Fibroblast of villous mesenchyme (primary cell): ENCODE results near the gene UNC5C. TPM values are rescaled to one million over a fixed set of nuclear protein-coding genes. Genes with fewer than 3 reads are reported as not detected.
"Not testable (repeated sequence)": the region's sequence is repeated elsewhere in the genome, so short reads cannot be mapped to it uniquely, and the experiment has no call there.

Experiments used
- DNase-seq: peaks from one replicate; pipeline ENCODE4 v3.0.0-alpha.2; 2010; ENCODE audit warnings: low read depth
- H3K4me3 ChIP-seq: 2 replicates; pipeline ENCODE4 v1.5.1; 2011; ENCODE audit warnings: low read depth, mild to moderate bottlenecking, low read length
- total RNA-seq: library from RNA; depleted of rRNA; stranded (reverse); fragments of >200 nt; gene quantifications from 2 replicates; pipeline ENCODE4 v1.2.3, GENCODE V29; 2012
- TF ChIP-seq, protein P1 (sequence below): IDR thresholded peaks from 2 replicates; pipeline ENCODE4 v1.5.1; 2012; ENCODE audit warnings: low read depth, mild to moderate bottlenecking, low read length; ENCODE audit not compliant: insufficient read depth

Gene UNC5C
- total RNA-seq, 1 donor: 0.43 TPM

GRCh38 chr4:95181243-95181995 is 367.4 kb downstream of the UNC5C start:
- TF ChIP-seq, protein P1, sequence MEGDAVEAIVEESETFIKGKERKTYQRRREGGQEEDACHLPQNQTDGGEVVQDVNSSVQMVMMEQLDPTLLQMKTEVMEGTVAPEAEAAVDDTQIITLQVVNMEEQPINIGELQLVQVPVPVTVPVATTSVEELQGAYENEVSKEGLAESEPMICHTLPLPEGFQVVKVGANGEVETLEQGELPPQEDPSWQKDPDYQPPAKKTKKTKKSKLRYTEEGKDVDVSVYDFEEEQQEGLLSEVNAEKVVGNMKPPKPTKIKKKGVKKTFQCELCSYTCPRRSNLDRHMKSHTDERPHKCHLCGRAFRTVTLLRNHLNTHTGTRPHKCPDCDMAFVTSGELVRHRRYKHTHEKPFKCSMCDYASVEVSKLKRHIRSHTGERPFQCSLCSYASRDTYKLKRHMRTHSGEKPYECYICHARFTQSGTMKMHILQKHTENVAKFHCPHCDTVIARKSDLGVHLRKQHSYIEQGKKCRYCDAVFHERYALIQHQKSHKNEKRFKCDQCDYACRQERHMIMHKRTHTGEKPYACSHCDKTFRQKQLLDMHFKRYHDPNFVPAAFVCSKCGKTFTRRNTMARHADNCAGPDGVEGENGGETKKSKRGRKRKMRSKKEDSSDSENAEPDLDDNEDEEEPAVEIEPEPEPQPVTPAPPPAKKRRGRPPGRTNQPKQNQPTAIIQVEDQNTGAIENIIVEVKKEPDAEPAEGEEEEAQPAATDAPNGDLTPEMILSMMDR: no peak
- no peak for DNase-seq

GRCh38 chr4:95180531-95181242 is 368.1 kb downstream of the UNC5C start:
- H3K4me3 ChIP-seq: no peak overlapping the region
- DNase-seq: no peak
- TF ChIP-seq, protein P1: no peak

More at GRCh38 chr4:95181243-95181995, 367.4 kb downstream of the UNC5C start:
- no peak overlapping the region for H3K4me3 ChIP-seq

DNA sequence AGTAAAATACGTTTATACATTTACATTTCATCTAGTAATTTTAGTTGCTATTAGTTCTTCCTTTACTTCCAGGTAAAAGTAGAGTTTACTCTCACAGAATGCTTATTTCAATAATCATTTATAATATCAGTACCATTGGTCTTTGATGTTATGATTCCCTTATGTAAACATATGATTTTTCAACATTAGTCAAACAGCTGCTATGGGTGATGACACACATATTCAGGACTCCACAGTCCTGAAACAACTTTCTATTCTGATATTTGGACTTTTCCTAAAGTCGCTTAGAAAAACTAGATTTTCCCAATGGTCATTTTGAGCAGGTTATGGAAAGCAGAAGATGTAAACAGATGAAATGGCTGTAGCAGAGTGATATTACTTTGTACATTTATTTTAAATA is 369.8 kb downstream of the UNC5C start:
- TF ChIP-seq, protein P1: no peak
- H3K4me3 ChIP-seq: no peak overlapping the region
- no peak for DNase-seq

DNA sequence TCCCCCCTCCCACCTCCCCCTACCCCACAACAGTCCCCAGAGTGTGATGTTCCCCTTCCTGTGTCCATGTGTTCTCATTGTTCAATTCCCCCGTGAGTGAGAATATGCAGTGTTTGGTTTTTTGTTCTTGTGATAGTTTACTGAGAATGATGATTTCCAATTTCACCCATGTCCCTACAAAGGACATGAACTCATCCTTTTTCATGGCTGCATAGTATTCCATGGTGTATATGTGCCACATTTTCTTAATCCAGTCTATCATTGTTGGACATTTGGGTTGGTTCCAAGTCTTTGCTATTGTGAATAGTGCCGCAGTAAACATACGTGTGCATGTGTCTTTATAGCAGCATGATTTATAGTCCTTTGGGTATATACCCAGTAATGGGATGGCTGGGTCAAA is 377.4 kb downstream of the UNC5C start:
- H3K4me3 ChIP-seq, DNase-seq: not testable (repeated sequence)

DNA sequence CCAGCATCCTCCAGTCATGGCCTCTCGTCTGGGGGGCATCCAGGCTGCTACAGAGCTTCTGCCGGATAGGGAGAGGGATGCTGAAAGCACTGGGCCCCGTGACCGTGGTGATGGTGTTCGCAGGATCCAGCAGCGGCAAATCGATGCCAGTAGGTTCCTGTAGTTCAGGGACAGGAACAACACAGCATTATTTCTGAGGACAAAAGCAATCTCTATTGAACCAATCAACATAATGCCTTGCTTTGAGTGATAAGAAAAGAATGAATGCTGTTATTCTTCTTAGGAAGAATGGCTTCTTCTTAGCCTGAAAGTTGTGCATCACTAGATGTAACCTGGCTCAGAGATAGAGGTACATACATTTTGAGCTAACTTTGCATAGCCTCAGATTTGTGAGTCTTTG is 378.6 kb downstream of the UNC5C start:
- TF ChIP-seq, protein P1: no peak
- no peak overlapping the region for H3K4me3 ChIP-seq

GRCh38 chr4:95167805-95168204 is 381.0 kb downstream of the UNC5C start:
- DNase-seq: no peak
- H3K4me3 ChIP-seq: no peak overlapping the region
- TF ChIP-seq, protein P1: no peak

More for the DNA sequence above, 378.6 kb downstream of the UNC5C start:
- no peak for DNase-seq

DNA sequence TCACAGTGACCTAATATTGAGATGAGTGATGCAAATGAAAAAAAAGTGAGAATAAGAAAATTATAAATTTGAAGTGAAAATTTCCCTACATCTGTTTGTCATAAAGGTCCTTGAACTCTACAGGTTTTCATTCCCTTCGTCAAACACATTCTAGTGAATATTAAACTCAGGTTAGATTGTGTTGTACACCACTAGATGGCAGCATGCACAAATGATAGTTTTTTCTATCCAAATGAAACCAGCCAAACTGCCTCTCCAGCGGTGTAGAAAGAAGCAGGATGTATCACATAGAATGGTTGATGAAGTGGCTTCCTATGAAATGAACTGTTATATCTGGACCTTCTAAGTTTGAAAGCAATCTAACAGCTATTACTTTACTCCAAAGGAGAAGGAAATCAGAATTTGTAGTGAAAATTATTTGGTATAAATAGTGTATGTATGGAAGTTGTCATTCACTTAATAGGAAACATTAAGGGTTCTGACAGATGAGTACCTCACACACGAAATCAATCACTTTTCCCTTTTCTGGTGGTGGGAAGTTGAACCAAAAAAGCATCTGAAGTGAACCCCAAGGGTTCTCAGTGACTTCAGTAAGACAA is 382.7 kb downstream of the UNC5C start:
- TF ChIP-seq, protein P1: peak; percentile 68
- no peak overlapping the region for H3K4me3 ChIP-seq
- peak; percentile 75 for DNase-seq
